GM12873 (cell line): ENCODE results near the gene EMC1.

Experiments
- TF ChIP-seq, protein P1 (sequence below): IDR thresholded peaks from 2 replicates; pipeline ENCODE4 v1.5.1; 2012; ENCODE audit warnings: low read depth, mild to moderate bottlenecking, moderate library complexity, low read length, control low read depth; ENCODE audit not compliant: insufficient read depth; ENCODE audit errors: missing control alignments

The EMC1 gene

DNA sequence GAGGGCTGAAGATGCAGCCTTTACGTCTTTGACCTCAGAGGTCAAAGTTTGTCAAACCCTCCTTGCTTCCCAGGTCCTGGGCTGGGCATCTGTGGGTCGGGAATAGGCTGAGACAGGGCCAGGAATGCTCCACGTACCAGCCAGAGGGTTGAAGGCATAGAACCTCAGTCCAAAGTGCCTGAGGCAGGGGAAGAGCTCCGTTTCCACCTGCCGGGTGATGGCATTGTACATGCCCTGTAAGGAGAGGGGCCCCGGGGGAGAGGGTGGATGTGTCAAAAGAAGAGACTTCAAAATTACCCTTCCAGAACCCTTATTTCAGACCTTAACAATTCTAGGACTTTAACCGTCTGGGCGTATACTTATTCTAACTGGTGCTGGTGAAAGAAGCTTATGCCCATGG, 33.6 kb upstream of the EMC1 start:
- TF ChIP-seq, protein P1, sequence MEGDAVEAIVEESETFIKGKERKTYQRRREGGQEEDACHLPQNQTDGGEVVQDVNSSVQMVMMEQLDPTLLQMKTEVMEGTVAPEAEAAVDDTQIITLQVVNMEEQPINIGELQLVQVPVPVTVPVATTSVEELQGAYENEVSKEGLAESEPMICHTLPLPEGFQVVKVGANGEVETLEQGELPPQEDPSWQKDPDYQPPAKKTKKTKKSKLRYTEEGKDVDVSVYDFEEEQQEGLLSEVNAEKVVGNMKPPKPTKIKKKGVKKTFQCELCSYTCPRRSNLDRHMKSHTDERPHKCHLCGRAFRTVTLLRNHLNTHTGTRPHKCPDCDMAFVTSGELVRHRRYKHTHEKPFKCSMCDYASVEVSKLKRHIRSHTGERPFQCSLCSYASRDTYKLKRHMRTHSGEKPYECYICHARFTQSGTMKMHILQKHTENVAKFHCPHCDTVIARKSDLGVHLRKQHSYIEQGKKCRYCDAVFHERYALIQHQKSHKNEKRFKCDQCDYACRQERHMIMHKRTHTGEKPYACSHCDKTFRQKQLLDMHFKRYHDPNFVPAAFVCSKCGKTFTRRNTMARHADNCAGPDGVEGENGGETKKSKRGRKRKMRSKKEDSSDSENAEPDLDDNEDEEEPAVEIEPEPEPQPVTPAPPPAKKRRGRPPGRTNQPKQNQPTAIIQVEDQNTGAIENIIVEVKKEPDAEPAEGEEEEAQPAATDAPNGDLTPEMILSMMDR = no peak

GRCh38 chr1:19283891-19284290, 32.6 kb upstream of the EMC1 start:
- TF ChIP-seq, protein P1 = no peak

GRCh38 chr1:19274636-19275035, 23.3 kb upstream of the EMC1 start:
- TF ChIP-seq, protein P1 = no peak

- TF ChIP-seq, protein P1 = no peak
These were observed 22.0 kb upstream of the EMC1 start for GRCh38 chr1:19273106-19273843.

DNA sequence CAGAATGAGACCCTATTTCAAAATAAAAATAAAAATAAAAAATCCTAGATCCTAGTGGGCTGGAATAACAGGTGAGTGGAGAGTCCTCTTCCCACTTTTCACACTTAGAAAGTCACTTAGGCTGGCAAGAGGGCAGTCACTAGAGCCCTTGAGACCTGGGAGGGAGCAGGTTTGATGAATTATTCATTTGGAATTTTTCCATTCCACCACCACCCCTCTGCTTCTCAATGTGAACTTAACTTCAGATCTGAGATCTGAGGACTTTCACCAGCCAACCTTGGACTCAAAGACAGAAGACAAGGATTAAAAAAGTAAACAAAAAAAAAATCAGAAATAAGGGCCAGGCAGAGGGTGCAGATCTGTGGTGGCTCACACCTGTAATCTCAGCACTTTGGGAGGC, 20.7 kb upstream of the EMC1 start:
- TF ChIP-seq, protein P1 = no peak

- TF ChIP-seq, protein P1 = peak; percentile 19
These were observed 18.4 kb upstream of the EMC1 start for GRCh38 chr1:19269427-19270342.

DNA sequence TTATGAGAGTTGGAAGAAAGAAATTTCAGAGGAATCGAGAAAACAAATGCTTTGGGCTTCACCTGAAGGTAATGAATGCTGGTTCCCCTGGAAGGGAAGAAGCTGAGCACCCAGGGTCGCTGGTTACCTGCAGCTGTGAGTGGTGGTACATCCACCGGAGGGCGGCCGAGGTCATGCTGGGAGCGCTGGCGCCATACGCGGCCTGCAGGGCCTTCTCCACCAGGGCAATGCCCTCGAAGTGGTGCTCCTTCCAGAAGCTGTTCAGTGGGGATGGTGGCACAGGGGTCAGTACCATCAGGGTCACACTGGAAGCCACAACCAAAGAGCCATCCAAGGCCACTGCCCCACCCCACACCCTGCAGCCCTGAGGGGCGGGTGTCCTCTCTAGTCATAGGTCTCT, 17.1 kb upstream of the EMC1 start:
- TF ChIP-seq, protein P1 = no peak
